ENCODE results near the gene DNASE1L2. TPM values are rescaled to one million over a fixed set of nuclear protein-coding genes. Genes with fewer than 3 reads are reported as not detected.

The DNASE1L2 gene
- total RNA-seq, 1 experiment from 2014 or later = 0.27 TPM

DNA sequence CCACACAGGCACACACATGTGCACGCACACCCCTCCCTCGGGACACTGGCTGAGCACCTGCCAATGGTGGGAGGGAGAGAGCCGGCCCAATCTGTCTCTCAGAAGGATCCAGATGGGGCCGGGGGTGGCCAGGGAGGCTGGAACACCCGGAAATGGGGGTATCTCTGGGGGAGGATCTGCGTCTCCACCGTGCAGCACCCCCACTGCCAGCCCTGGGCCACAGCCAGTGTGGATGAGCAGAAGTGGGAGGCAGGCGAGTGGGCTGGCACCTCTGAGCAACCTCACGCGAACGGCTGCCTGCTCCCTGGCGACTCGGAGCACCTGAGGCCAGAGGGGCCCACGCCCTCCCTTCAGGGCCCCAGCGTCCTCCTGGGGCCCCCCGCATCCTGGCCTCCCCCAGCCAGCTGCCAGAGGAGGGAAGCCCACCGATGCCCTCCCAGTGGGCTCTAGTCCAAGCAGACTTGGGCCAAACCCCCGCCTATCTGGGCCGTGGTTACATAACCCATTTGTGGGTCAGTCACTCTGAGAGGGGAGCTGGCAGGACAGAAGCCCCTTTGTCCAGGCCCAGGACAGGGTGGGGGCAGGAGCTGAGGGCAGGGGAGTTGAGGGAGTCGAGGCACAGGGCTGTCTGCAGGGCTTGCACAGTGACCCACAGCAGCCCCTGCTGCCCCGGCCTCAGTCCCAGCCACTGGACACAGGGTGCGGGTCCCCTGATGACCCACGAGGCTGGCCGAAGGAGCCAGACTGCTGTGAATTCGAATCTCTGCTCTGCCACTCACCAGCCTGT is 45.4 kb upstream of the DNASE1L2 start:
- ChIA-PET POLR2A (no interaction called here), CTCF (interaction anchor here (0.5 kb wide), 1 partner anchor 361 kb away, joined by 10 read pairs; no protein-coding TSS in a partner anchor)
- H3K9me3 Mint-ChIP-seq (ENCODE audit: unreplicated experiment) = no peaks in the 10 kb centered on the region
- Histone ChIP-seq H3K36me3 (ENCODE audit: control insufficient read depth, insufficient read depth, low read length) (no peaks in the 10 kb centered on the region; the same call in 1 of the 2 replicates), H3K9me3 (no peaks in the 10 kb centered on the region), H3K27me3 (replicated peaks; ENCODE audit: control insufficient read depth, insufficient read depth, low read length) (no peaks in the 10 kb centered on the region), H3K4me3 (ENCODE audit: low read depth, low read length) (no peak overlapping the region), H3K4me1 (peaks cover 9% of the 10 kb centered on the region)
- no peak for DNase-seq
- BruUV-seq (replicated peaks) = no TSS peak
- no peak overlapping the region for H3K4me3 Mint-ChIP-seq (ENCODE audit: unreplicated experiment)
- H3K36me3 Mint-ChIP-seq (ENCODE audit: insufficient read depth, unreplicated experiment) = no peaks in the 10 kb centered on the region
- H3K27me3 Mint-ChIP-seq (ENCODE audit: insufficient read depth, unreplicated experiment) = no peaks in the 10 kb centered on the region
- TF ChIP-seq, protein P1, sequence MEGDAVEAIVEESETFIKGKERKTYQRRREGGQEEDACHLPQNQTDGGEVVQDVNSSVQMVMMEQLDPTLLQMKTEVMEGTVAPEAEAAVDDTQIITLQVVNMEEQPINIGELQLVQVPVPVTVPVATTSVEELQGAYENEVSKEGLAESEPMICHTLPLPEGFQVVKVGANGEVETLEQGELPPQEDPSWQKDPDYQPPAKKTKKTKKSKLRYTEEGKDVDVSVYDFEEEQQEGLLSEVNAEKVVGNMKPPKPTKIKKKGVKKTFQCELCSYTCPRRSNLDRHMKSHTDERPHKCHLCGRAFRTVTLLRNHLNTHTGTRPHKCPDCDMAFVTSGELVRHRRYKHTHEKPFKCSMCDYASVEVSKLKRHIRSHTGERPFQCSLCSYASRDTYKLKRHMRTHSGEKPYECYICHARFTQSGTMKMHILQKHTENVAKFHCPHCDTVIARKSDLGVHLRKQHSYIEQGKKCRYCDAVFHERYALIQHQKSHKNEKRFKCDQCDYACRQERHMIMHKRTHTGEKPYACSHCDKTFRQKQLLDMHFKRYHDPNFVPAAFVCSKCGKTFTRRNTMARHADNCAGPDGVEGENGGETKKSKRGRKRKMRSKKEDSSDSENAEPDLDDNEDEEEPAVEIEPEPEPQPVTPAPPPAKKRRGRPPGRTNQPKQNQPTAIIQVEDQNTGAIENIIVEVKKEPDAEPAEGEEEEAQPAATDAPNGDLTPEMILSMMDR (IDR thresholded peaks at IDR 0.05; ENCODE audit: insufficient read depth in 1 of 2, low read depth in 1 of 2, low read length in 1 of 2, severe bottlenecking in 1 of 2, unreplicated experiment in 1 of 2) = no peak
- H3K4me1 Mint-ChIP-seq (ENCODE audit: low read depth, unreplicated experiment) = no peaks in the 10 kb centered on the region
- H3K27ac Mint-ChIP-seq (ENCODE audit: unreplicated experiment) = no peak overlapping the region
- intact Hi-C loops (cut with micrococcal nuclease; ENCODE audit: unreplicated experiment) = no loop called here

DNA sequence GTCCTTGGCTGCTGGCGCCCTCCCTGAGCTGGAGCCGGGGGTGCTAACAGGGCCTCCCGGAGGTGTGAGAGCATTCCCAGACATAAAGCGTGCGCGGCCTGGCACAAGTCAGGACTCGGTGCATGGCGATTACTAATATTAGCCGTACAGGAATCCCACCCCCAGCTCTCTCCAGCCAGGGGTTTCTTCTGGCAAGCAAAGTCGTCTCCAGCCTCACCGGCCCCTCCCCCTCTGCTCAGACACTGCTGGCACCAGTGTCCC is 44.9 kb upstream of the DNASE1L2 start:
- ChIA-PET CTCF (no interaction called here), POLR2A (no interaction called here)
- Histone ChIP-seq H3K27me3 (replicated peaks; ENCODE audit: control insufficient read depth, insufficient read depth, low read length) (no peaks in the 10 kb centered on the region), H3K36me3 (ENCODE audit: control insufficient read depth, insufficient read depth, low read length) (no peaks in the 10 kb centered on the region; the same call in 1 of the 2 replicates), H3K9me3 (no peaks in the 10 kb centered on the region), H3K4me3 (ENCODE audit: low read depth, low read length) (no peak overlapping the region), H3K4me1 (peaks cover 9% of the 10 kb centered on the region)
- Mint-ChIP-seq H3K27ac (ENCODE audit: unreplicated experiment) (no peak overlapping the region), H3K4me1 (ENCODE audit: low read depth, unreplicated experiment) (no peaks in the 10 kb centered on the region), H3K4me3 (ENCODE audit: unreplicated experiment) (no peak overlapping the region), H3K9me3 (ENCODE audit: unreplicated experiment) (no peaks in the 10 kb centered on the region), H3K36me3 (ENCODE audit: insufficient read depth, unreplicated experiment) (no peaks in the 10 kb centered on the region), H3K27me3 (ENCODE audit: insufficient read depth, unreplicated experiment) (no peaks in the 10 kb centered on the region)
- intact Hi-C loops (cut with micrococcal nuclease; ENCODE audit: unreplicated experiment) = no loop called here
- TF ChIP-seq, protein P1 (IDR thresholded peaks at IDR 0.05; ENCODE audit: insufficient read depth in 1 of 2, low read depth in 1 of 2, low read length in 1 of 2, severe bottlenecking in 1 of 2, unreplicated experiment in 1 of 2) = no peak
- DNase-seq = no peak
- BruUV-seq (replicated peaks) = no TSS peak

DNA sequence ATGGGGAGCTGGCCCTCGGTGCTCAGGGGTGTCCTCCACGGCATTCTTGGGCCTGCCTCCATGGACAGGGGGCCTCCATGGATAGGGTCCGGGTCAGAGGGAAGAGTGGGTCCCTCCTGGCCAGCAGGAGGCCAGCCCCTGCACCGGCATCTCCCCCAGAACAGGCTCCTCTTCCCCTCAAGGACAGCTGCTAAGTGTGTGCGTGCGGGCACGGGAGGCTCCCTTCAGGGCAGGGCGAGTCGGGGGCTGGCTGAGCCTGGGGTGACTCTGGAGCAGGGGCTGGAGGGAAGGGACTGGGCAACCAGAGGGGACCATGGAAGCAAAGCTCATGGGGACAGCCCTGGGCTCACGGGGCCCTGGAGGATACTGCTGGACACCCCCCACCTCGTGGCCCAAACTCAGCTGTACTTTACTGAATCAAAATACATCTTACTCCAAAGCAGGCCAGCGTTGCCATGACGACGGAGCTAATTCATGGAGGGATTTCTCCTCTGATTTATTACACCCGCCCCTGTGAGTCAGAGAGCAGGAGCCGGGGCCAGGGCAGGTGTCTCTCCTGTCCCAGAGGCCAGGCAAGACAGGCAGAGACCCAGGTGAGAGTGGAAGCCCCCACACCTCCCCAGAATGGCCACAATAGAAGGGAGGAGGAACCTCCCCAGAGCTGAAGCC is 41.9 kb upstream of the DNASE1L2 start:
- Mint-ChIP-seq H3K4me1 (ENCODE audit: low read depth, unreplicated experiment) (no peaks in the 10 kb centered on the region), H3K36me3 (ENCODE audit: insufficient read depth, unreplicated experiment) (no peaks in the 10 kb centered on the region), H3K9me3 (ENCODE audit: unreplicated experiment) (no peaks in the 10 kb centered on the region), H3K27me3 (ENCODE audit: insufficient read depth, unreplicated experiment) (no peaks in the 10 kb centered on the region), H3K4me3 (ENCODE audit: unreplicated experiment) (no peak overlapping the region), H3K27ac (ENCODE audit: unreplicated experiment) (no peak overlapping the region)
- Histone ChIP-seq H3K36me3 (ENCODE audit: control insufficient read depth, insufficient read depth, low read length) (no peaks in the 10 kb centered on the region; the same call in 1 of the 2 replicates), H3K4me3 (ENCODE audit: low read depth, low read length) (no peak overlapping the region), H3K9me3 (no peaks in the 10 kb centered on the region), H3K27me3 (replicated peaks; ENCODE audit: control insufficient read depth, insufficient read depth, low read length) (no peaks in the 10 kb centered on the region), H3K4me1 (peaks cover 9% of the 10 kb centered on the region)
- DNase-seq = no peak
- ChIA-PET CTCF (interaction anchor here (0.9 to 3.8 kb wide), 8 partner anchors 16 to 307 kb away, joined by 3 to 29 read pairs (median 6); partner anchors contain the start of genes BRICD5, ECI1 and PGP), POLR2A (interaction anchor here (0.5 to 1.5 kb wide), 4 partner anchors 39 to 253 kb away, joined by 3 to 12 read pairs (median 8); partner anchors contain the start of genes ECI1 and TRAF7)
- TF ChIP-seq, protein P1 (IDR thresholded peaks at IDR 0.05; ENCODE audit: insufficient read depth in 1 of 2, low read depth in 1 of 2, low read length in 1 of 2, severe bottlenecking in 1 of 2, unreplicated experiment in 1 of 2) = no peak
- no TSS peak for BruUV-seq (replicated peaks)
- intact Hi-C loops (cut with micrococcal nuclease; ENCODE audit: unreplicated experiment) = loop anchor here (2.0 kb wide), 2 partner anchors 59 to 307 kb away; no protein-coding TSS in a partner anchor
